GM12878 (cell line): ENCODE data around the gene SLC1A5. TPM values are rescaled to one million over a fixed set of nuclear protein-coding genes. Genes with fewer than 3 reads are reported as not detected.
A peak's percentile ranks its signal among the peaks of the same experiment; 100 is the strongest.

Source experiments
- ATF2 ChIP-seq: IDR thresholded peaks from 2 replicates; pipeline ENCODE4 v1.6.1; 2012; ENCODE audit warnings: low read length, inconsistent platforms
- ATF3 ChIP-seq: IDR thresholded peaks from 2 replicates; pipeline ENCODE4 v1.6.1; 2011; ENCODE audit warnings: low read depth, mild to moderate bottlenecking, low read length, moderate library complexity, borderline replicate concordance; ENCODE audit errors: extremely low read depth
- CBFB ChIP-seq: IDR thresholded peaks from 2 replicates; pipeline ENCODE4 v1.6.1; 2016; ENCODE audit warnings: antibody characterized with exemption, low read depth
- CBX3 ChIP-seq: fragments of 200-600 bp; sonication (generic); IDR thresholded peaks from 2 replicates; pipeline ENCODE4 v1.6.1; 2016; ENCODE audit warnings: low read depth, borderline replicate concordance
- CREB1 ChIP-seq: IDR thresholded peaks from 2 replicates; pipeline ENCODE4 v1.6.1; 2012; ENCODE audit warnings: low read depth, mild to moderate bottlenecking, inconsistent platforms
- E2F4 ChIP-seq: IDR thresholded peaks from 2 replicates; pipeline ENCODE4 v1.6.1; 2012; ENCODE audit warnings: low read depth, low read length, improper control_type of control experiment
- FOXM1 ChIP-seq: IDR thresholded peaks from 2 replicates; pipeline ENCODE4 v1.6.1; 2012; ENCODE audit warnings: low read depth, mild to moderate bottlenecking, inconsistent platforms, low read length, moderate library complexity
- IKZF2 ChIP-seq, 2 experiments: fragments of 450-650 bp; IDR thresholded peaks; 2 replicates each; pipeline ENCODE4 v1.6.1; 2017; ENCODE audit warnings: mild to moderate bottlenecking in 2 of 2, moderate library complexity in 2 of 2
- LARP7 ChIP-seq: fragments of 450-650 bp; IDR thresholded peaks from 2 replicates; pipeline ENCODE4 v1.6.1; 2017; ENCODE audit warnings: mild to moderate bottlenecking
- MTA2 ChIP-seq: fragments of 450-650 bp; IDR thresholded peaks from 2 replicates; pipeline ENCODE4 v1.6.1; 2016; ENCODE audit warnings: low read depth, mild to moderate bottlenecking, moderate library complexity
- MYC ChIP-seq: IDR thresholded peaks from 2 replicates; pipeline ENCODE4 v1.6.1; 2011; ENCODE audit warnings: mild to moderate bottlenecking, low read length, moderate library complexity, inconsistent platforms; ENCODE audit not compliant: insufficient read depth, insufficient replicate concordance, insufficient read length, severe bottlenecking
- NBN ChIP-seq: fragments of 450-650 bp; IDR thresholded peaks from 2 replicates; pipeline ENCODE4 v1.6.1; 2016
- PML ChIP-seq: IDR thresholded peaks from 2 replicates; pipeline ENCODE4 v1.6.1; 2012; ENCODE audit warnings: low read length, inconsistent platforms
- POLR2AphosphoS5 ChIP-seq: IDR thresholded peaks from 2 replicates; pipeline ENCODE4 v1.6.1; 2011; ENCODE audit warnings: mild to moderate bottlenecking, low read length, inconsistent platforms
- POU2F2 ChIP-seq: IDR thresholded peaks from 3 replicates; pipeline ENCODE4 v1.6.1; 2011; ENCODE audit warnings: low read depth, mild to moderate bottlenecking, low read length, borderline replicate concordance
- RAD51 ChIP-seq: fragments of 450-650 bp; IDR thresholded peaks from 2 replicates; pipeline ENCODE4 v1.6.1; 2016; ENCODE audit warnings: moderate library complexity, mild to moderate bottlenecking, inconsistent platforms
- RBBP5 ChIP-seq: fragments of 200-600 bp; sonication (generic); conservative IDR thresholded peaks from 2 replicates; pipeline ENCODE4 v1.6.1; 2016
- RELA ChIP-seq: fragments of 450-650 bp; IDR thresholded peaks from 2 replicates; pipeline ENCODE4 v1.8.0; 2014; ENCODE audit warnings: borderline replicate concordance; ENCODE audit not compliant: partially characterized antibody
- SRF ChIP-seq, 2 experiments: IDR thresholded peaks; 2 replicates each; pipeline ENCODE4 v1.6.1; 2011; ENCODE audit warnings: low read depth in 2 of 2, low read length in 2 of 2, mild to moderate bottlenecking in 1 of 2, moderate library complexity in 1 of 2
- STAT3 ChIP-seq: IDR thresholded peaks from 2 replicates; pipeline ENCODE4 v1.6.1; 2011; ENCODE audit warnings: low read depth, low read length, improper control_type of control experiment
- SUPT20H ChIP-seq: IDR thresholded peaks from 2 replicates; pipeline ENCODE4 v1.6.1; 2011; ENCODE audit warnings: low read depth, mild to moderate bottlenecking, low read length, moderate library complexity, borderline replicate concordance; ENCODE audit not compliant: control insufficient read depth
- TAF1 ChIP-seq: IDR thresholded peaks from 2 replicates; pipeline ENCODE4 v1.6.1; 2011; ENCODE audit warnings: mild to moderate bottlenecking, low read depth, low read length, borderline replicate concordance
- YY1 ChIP-seq: IDR thresholded peaks from 2 replicates; pipeline ENCODE4 v1.6.1; 2011; ENCODE audit warnings: low read depth, mild to moderate bottlenecking, low read length
- ZNF217 ChIP-seq: fragments of 450-650 bp; IDR thresholded peaks from 2 replicates; pipeline ENCODE4 v1.6.1; 2017; ENCODE audit warnings: antibody characterized with exemption, mild to moderate bottlenecking
- ZNF274 ChIP-seq: IDR thresholded peaks from one replicate; pipeline ENCODE4 v1.8.0; 2011; ENCODE audit not compliant: insufficient read length, insufficient read depth
- ZNF592 ChIP-seq: fragments of 450-650 bp; IDR thresholded peaks from 2 replicates; pipeline ENCODE4 v1.6.1; 2017; ENCODE audit warnings: mild to moderate bottlenecking, moderate library complexity
- polyA plus RNA-seq, 11 experiments: library from polyadenylated mRNA; depleted of rRNA in 4 of 11; unstranded in 6 of 11; stranded (reverse) in 5 of 11; fragments of >200 nt; fragmentation: Nextera tagmentation in 4 of 11; fragmentation: Illumina TruSeq in 1 of 11; extraction: Ambion mirVana in 4 of 11; extraction: Trizol in 1 of 11; gene quantifications; 1 replicate in 1 of 11; 2 replicates in 10 of 11; pipeline versions ENCODE4 v1.2.1 to v1.2.3, GENCODE V29; 2011 to 2016; ENCODE audit warnings: inconsistent platforms in 2 of 11, missing spikeins in 2 of 11, low read depth in 1 of 11
- total RNA-seq, 4 experiments: library from RNA; depleted of rRNA in 3 of 4; stranded (reverse); fragments of >200 nt in 3 of 4; fragmentation: Illumina TruSeq in 1 of 4; extraction: Trizol in 1 of 4; gene quantifications; 2 replicates each; pipeline versions ENCODE4 v1.2.1 to v1.2.3, GENCODE V29; 2013 to 2021

SLC1A5 gene
- total and polyA plus RNA-seq, 10 of the 15 experiments (the other 5 are each of a cell fraction or from before 2014, with no cell fraction given) = 9.1 to 129 (median 60.9) TPM

GRCh38 chr19:46786236-46787039 lies 2.0 kb downstream of the SLC1A5 start (continued):
- no peak for TF ChIP-seq ZNF592
- 0 out of 2 replicates have a peak, but pooled peaks have one; percentile 24 for TF ChIP-seq POLR2AphosphoS5
- no peak for TF ChIP-seq MTA2
- TF ChIP-seq RBBP5 = no peak
- no peak for TF ChIP-seq SUPT20H
- no peak for TF ChIP-seq CBX3
- no peak for TF ChIP-seq SRF (IDR thresholded peaks at IDR 0.05; ENCODE audit: low read depth in 2 of 2, low read length in 2 of 2)
- TF ChIP-seq IKZF2 (IDR thresholded peaks at IDR 0.05) = peak; percentile 47 to 53
- no peak for TF ChIP-seq PML
- TF ChIP-seq ATF2 = no peak
- TF ChIP-seq POU2F2 = no peak
- no peak for TF ChIP-seq YY1
- no peak for TF ChIP-seq MYC
- TF ChIP-seq FOXM1 = no peak
- no peak for TF ChIP-seq ATF3
- TF ChIP-seq TAF1 = no peak
- TF ChIP-seq RELA = no peak
- TF ChIP-seq NBN = no peak; the same call in 1 of the 2 replicates
- no peak for TF ChIP-seq ZNF274
- no peak for TF ChIP-seq STAT3
- no peak for TF ChIP-seq E2F4
- no peak for TF ChIP-seq ZNF217
- TF ChIP-seq LARP7 = no peak
- TF ChIP-seq RAD51 = peak; percentile 69; the same call in 1 of the 2 replicates
- no peak for TF ChIP-seq CBFB
- 0 out of 2 replicates have a peak, but pooled peaks have one; percentile 43 for TF ChIP-seq CREB1
